ENCODE measurements around the gene CARD10. TPM values are rescaled to one million over a fixed set of nuclear protein-coding genes. Genes with fewer than 3 reads are reported as not detected.

Gene CARD10
- total and polyA plus RNA-seq, 2 of the 13 experiments (the other 11 are each of a cell fraction or from before 2014, with no cell fraction given) = 35.2 to 55.8 TPM

GRCh38 chr22:37545703-37546436, 26.7 kb upstream of the CARD10 start (continued):
- TF ChIP-seq MIER2 (CRISPR knock-in tag; IDR thresholded peaks at IDR 0.05) = peak; percentile 73; the same call in 1 of the 2 replicates
- peak; percentile 43; the same call in 1 of the 2 replicates for TF ChIP-seq FOXA1 (IDR thresholded peaks at IDR 0.05)
- TF ChIP-seq FOXA1 (CRISPR knock-in tag; IDR thresholded peaks at IDR 0.05) = peak; percentile 98
- TF ChIP-seq PTBP1 (IDR thresholded peaks at IDR 0.05; ENCODE audit: low read depth, low read length, poor library complexity, severe bottlenecking) = no peak
- no peak for TF ChIP-seq ZNF773 (CRISPR knock-in tag; IDR thresholded peaks at IDR 0.05; ENCODE audit: borderline replicate concordance)
- TF ChIP-seq KLF15 (CRISPR knock-in tag; IDR thresholded peaks at IDR 0.05; ENCODE audit: borderline replicate concordance) = no peak
- TF ChIP-seq NONO (IDR thresholded peaks at IDR 0.05) = no peak
- peak; percentile 99 for TF ChIP-seq NONO (CRISPR knock-in tag; conservative IDR thresholded peaks at IDR 0.05)
- no peak; the same call in 1 of the 2 replicates for TF ChIP-seq ZSCAN9 (CRISPR knock-in tag; IDR thresholded peaks at IDR 0.05; ENCODE audit: borderline replicate concordance)
- peak; percentile 96; the same call in 1 of the 2 replicates for TF ChIP-seq STAT6 (CRISPR knock-in tag; IDR thresholded peaks at IDR 0.05; ENCODE audit: borderline replicate concordance)
- no peak for TF ChIP-seq CREB1 (IDR thresholded peaks at IDR 0.05)
- TF ChIP-seq CREB1 (CRISPR knock-in tag; IDR thresholded peaks at IDR 0.05) = peak; percentile 86
- no peak; the same call in 1 of the 2 replicates for TF ChIP-seq ZNF776 (CRISPR knock-in tag; IDR thresholded peaks at IDR 0.05)
- TF ChIP-seq THYN1 (CRISPR knock-in tag; IDR thresholded peaks at IDR 0.05; ENCODE audit: borderline replicate concordance, low read depth) = no peak
- peak; percentile 80; the same call in 1 of the 2 replicates for TF ChIP-seq IRF9 (CRISPR knock-in tag; IDR thresholded peaks at IDR 0.05; ENCODE audit: borderline replicate concordance)
- TF ChIP-seq NFKBIZ (CRISPR knock-in tag; IDR thresholded peaks at IDR 0.05) = peak; percentile 91; the same call in 1 of the 2 replicates
- TF ChIP-seq ZNF709 (CRISPR knock-in tag; IDR thresholded peaks at IDR 0.05) = peak; percentile 53
- no peak for TF ChIP-seq ZNF235 (CRISPR knock-in tag; IDR thresholded peaks at IDR 0.05; ENCODE audit: borderline replicate concordance)
- TF ChIP-seq ZNF530 (CRISPR knock-in tag; IDR thresholded peaks at IDR 0.05; ENCODE audit: low read depth) = no peak
- TF ChIP-seq SP140L (CRISPR knock-in tag; IDR thresholded peaks at IDR 0.05; ENCODE audit: borderline replicate concordance) = no peak
- peak; percentile 84; the same call in 1 of the 2 replicates for TF ChIP-seq HBP1 (CRISPR knock-in tag; IDR thresholded peaks at IDR 0.05; ENCODE audit: low read depth)
- peak; percentile 95 for TF ChIP-seq NCOR1 (IDR thresholded peaks at IDR 0.05; ENCODE audit: borderline replicate concordance, low read length)
- no peak for TF ChIP-seq PCBP1 (IDR thresholded peaks at IDR 0.05; ENCODE audit: borderline replicate concordance, low read depth, low read length)
- peak; percentile 93; the same call in 1 of the 2 replicates for TF ChIP-seq MEIS1 (CRISPR knock-in tag; IDR thresholded peaks at IDR 0.05; ENCODE audit: borderline replicate concordance)
- no peak for TF ChIP-seq ZNF251 (CRISPR knock-in tag; IDR thresholded peaks at IDR 0.05)
- peak; percentile 11; the same call in 1 of the 2 replicates for TF ChIP-seq ZNF576 (CRISPR knock-in tag; IDR thresholded peaks at IDR 0.05)

All from HepG2 (cell line).